Ovary (tissue), 9 donors: Measurements from ENCODE around the gene DND1. TPM values are rescaled to one million over a fixed set of nuclear protein-coding genes. Genes with fewer than 3 reads are reported as not detected.

Experiments
- DNase-seq, 5 donors: peaks; one replicate each; pipeline ENCODE4 v3.0.0-alpha.2; 2019 to 2020
- H3K27ac ChIP-seq, 2 donors: fragments of 200-600 bp; one replicate each; pipeline versions ENCODE4 v1.5.1 to v1.8.0; 2019 to 2022
- H3K27me3 ChIP-seq: fragments of 200-600 bp; one replicate; pipeline ENCODE4 v1.8.0; 2022
- H3K36me3 ChIP-seq: fragments of 200-600 bp; sonication (generic); one replicate; pipeline ENCODE4 v1.5.1; 2019
- H3K4me1 ChIP-seq: one replicate; pipeline ENCODE4 v1.8.1; 2013; ENCODE audit warnings: mild to moderate bottlenecking, moderate library complexity; ENCODE audit not compliant: insufficient read depth
- H3K4me3 ChIP-seq: fragments of 200-600 bp; sonication (generic); one replicate; pipeline ENCODE4 v1.5.1; 2017
- H3K9me3 ChIP-seq, 2 donors: fragments of 200-600 bp in 1 of 2; sonication (generic) in 1 of 2; one replicate each; pipeline versions ENCODE4 v1.5.1 to v1.8.1; 2013 to 2019; ENCODE audit warnings: mild to moderate bottlenecking in 1 of 2, moderate library complexity in 1 of 2
- CTCF ChIP-seq, 3 donors: fragments of 450-650 bp in 2 of 3; fragments of 200-600 bp in 1 of 3; IDR thresholded peaks; one replicate each; pipeline versions ENCODE4 v1.5.1 to v1.8.0; 2016 to 2022; ENCODE audit warnings: antibody characterized with exemption in 3 of 3, mild to moderate bottlenecking in 1 of 3
- EP300 ChIP-seq: sonication (generic); formaldehyde crosslinking; IDR thresholded peaks from one replicate; pipeline ENCODE4 v1.6.1; 2017; ENCODE audit warnings: antibody characterized with exemption
- POLR2A ChIP-seq: fragments of 450-650 bp; IDR thresholded peaks from one replicate; pipeline ENCODE4 v1.6.1; 2017; ENCODE audit warnings: antibody characterized with exemption, mild to moderate bottlenecking, moderate library complexity
- WGBS, 3 donors: extraction: QIAGEN DNeasy Blood & Tissue Kit in 1 of 3; methylation state at CpG; one replicate each; pipeline versions ENCODE4 v1.1.5 to v1.1.7; 2013 to 2017; 5-methylcytosine and 5-hydroxymethylcytosine counted together
- intact Hi-C, 4 donors: fragments of 100-400 bp; cut with DNase I; formaldehyde crosslinking; loops; one replicate each; pipeline versions ENCODE4 v1.11.0 to v1.15.1; 2022 to 2023
- polyA plus RNA-seq, 2 donors: library from polyadenylated mRNA; stranded (reverse); fragments of 200-250 nt in 1 of 2; fragments of 350-450 nt in 1 of 2; fragmentation: Illumina TruSeq in 1 of 2; extraction: RNeasy Lipid Tissue Mini Kit (QIAGEN cat#74804) in 1 of 2; gene quantifications; one replicate each; pipeline ENCODE4 v1.2.3, GENCODE V29; 2013 to 2014
- total RNA-seq, 7 donors: library from RNA; depleted of rRNA in 2 of 7; stranded (reverse); fragments of >200 nt in 2 of 7; fragmentation: NEBNext Ultra II Directional in 3 of 7; extraction: Animal tissue kit (Norgen Biotek cat#: 25700) in 3 of 7; gene quantifications; one replicate each; pipeline versions ENCODE4 v1.1.0 to v1.2.4, GENCODE V29; 2016 to 2023
- donor health status: DM: no; HTN: no; CAD: no; lungs with moderate emphysema.
- donor health status: DM: no; HTN: no; CAD: no.
- donor health status: Bipolar disorder and iron deficiency.
- donor health status: DM: yes; HTN: yes; CAD: no.
- donor health status: DM: no; HTN: no; CAD: no.
- donor health status: DM: yes; HTN: yes; CAD: no.

Gene DND1
- total and polyA plus RNA-seq, 9 donors = 0.30 to 1.2 (median 0.76) TPM; not detected in 1

- Histone ChIP-seq H3K27me3 (no peaks in the 10 kb centered on the region), H3K27ac (peak within 1 kb of the TSS in 1 of 2 donors; percentile 9), H3K9me3 (no peaks in the 10 kb centered on the region), H3K4me1 (peaks cover 4% of the 10 kb centered on the region), H3K4me3 (peak within 1 kb of the TSS; percentile 60), H3K36me3 (no peaks in the 10 kb centered on the region)
- peak; percentile 91 to 95 (median 92) for DNase-seq
- no peak for TF ChIP-seq CTCF (IDR thresholded peaks at IDR 0.05)
- no peak for TF ChIP-seq EP300
- peak; percentile 73 for TF ChIP-seq POLR2A
- 0 to 1% (median 1%) methylated on average over 44 of the region's 44 CpGs for WGBS, 3 donors
- intact Hi-C loops = no loop called here
Measured at GRCh38 chr5:140700177-140701144, 27.1 kb upstream of the DND1 start, which contains the start of gene ZMAT2. Gene ZMAT2, plus strand, starts transcription at chr5:140700447. Its CDS starts 14 bp downstream, at chr5:140700461.

GRCh38 chr5:140696891-140697492, 23.6 kb upstream of the DND1 start:
- 80 to 97% (median 88%) methylated on average over 4 of the region's 4 CpGs for WGBS, 3 donors
- TF ChIP-seq POLR2A = no peak
- no peak for TF ChIP-seq CTCF (IDR thresholded peaks at IDR 0.05)
- TF ChIP-seq EP300 = no peak

GRCh38 chr5:140694276-140694675, 20.9 kb upstream of the DND1 start:
- no peak overlapping the region for H3K4me3 ChIP-seq
- H3K27me3 ChIP-seq = no peaks in the 10 kb centered on the region
- peaks cover 7% of the 10 kb centered on the region for H3K4me1 ChIP-seq
- 50 to 57% (median 52%) methylated on average over 5 of the region's 5 CpGs for WGBS, 3 donors
- no peak for TF ChIP-seq CTCF (IDR thresholded peaks at IDR 0.05)
- no peak for TF ChIP-seq EP300
- no peak for TF ChIP-seq POLR2A
- intact Hi-C loops = no loop called here
- no peaks in the 10 kb centered on the region for H3K9me3 ChIP-seq
- no peak for DNase-seq
- no peaks in the 10 kb centered on the region for H3K36me3 ChIP-seq
- H3K27ac ChIP-seq = no peak overlapping the region

More at GRCh38 chr5:140696891-140697492, 23.6 kb upstream of the DND1 start:
- H3K27me3 ChIP-seq = no peaks in the 10 kb centered on the region
- no peaks in the 10 kb centered on the region for H3K9me3 ChIP-seq
- peaks cover 8% of the 10 kb centered on the region for H3K4me1 ChIP-seq
- no peak overlapping the region for H3K4me3 ChIP-seq
- no peaks in the 10 kb centered on the region for H3K36me3 ChIP-seq
- no peak overlapping the region for H3K27ac ChIP-seq
- no peak for DNase-seq
- intact Hi-C loops = no loop called here

GRCh38 chr5:140690941-140691924, 17.9 kb upstream of the DND1 start, which contains the start of the genes HARS1 and HARS2:
Gene HARS1, minus strand, starts transcription at chr5:140691370. Its CDS starts 66 bp downstream, at chr5:140691304.
Gene HARS2, plus strand, starts transcription at chr5:140691455. Its CDS starts 194 bp downstream, at chr5:140691649.
- H3K36me3 ChIP-seq = no peaks in the 10 kb centered on the region

More at GRCh38 chr5:140690941-140691924, 17.9 kb upstream of the DND1 start, which contains the start of the genes HARS1 and HARS2:
- peak within 1 kb of the TSS; percentile 77 for H3K4me3 ChIP-seq
- TF ChIP-seq POLR2A (peak; percentile 37), EP300 (no peak), CTCF (IDR thresholded peaks at IDR 0.05) (no peak)
- peak; percentile 83 to 89 (median 83) for DNase-seq
- intact Hi-C loops = no loop called here
- no peaks in the 10 kb centered on the region for H3K9me3 ChIP-seq
- no peaks in the 10 kb centered on the region for H3K27me3 ChIP-seq
- H3K27ac ChIP-seq = peak within 1 kb of the TSS; percentile 36 to 58
- peaks cover 7% of the 10 kb centered on the region for H3K4me1 ChIP-seq
- WGBS, 3 donors = 0% methylated on average over 61 of the region's 61 CpGs
